H9 (cell line): ENCODE measurements around the gene BLMH. TPM values are rescaled to one million over a fixed set of nuclear protein-coding genes. Genes with fewer than 3 reads are reported as not detected.

Source experiments
- DNase-seq: peaks from one replicate; pipeline ENCODE4 v3.0.0-alpha.2; 2017
- H2AFZ ChIP-seq: one replicate; pipeline ENCODE4 v1.6.1; 2013; ENCODE audit warnings: mild to moderate bottlenecking, low read length, control low read depth, moderate library complexity
- H2AK5ac ChIP-seq: 2 replicates; pipeline ENCODE4 v1.6.1; 2013; ENCODE audit warnings: low read length, control low read depth, mixed read lengths; ENCODE audit not compliant: insufficient read length
- H2BK120ac ChIP-seq: one replicate; pipeline ENCODE4 v1.6.1; 2013; ENCODE audit warnings: low read depth, mild to moderate bottlenecking, low read length, control low read depth, inconsistent platforms; ENCODE audit not compliant: poor library complexity, severe bottlenecking
- H2BK12ac ChIP-seq: 2 replicates; pipeline ENCODE4 v1.6.1; 2013; ENCODE audit warnings: low read length, control low read depth, mixed read lengths, low read depth; ENCODE audit not compliant: insufficient read length
- H2BK15ac ChIP-seq: 2 replicates; pipeline ENCODE4 v1.6.1; 2013; ENCODE audit warnings: low read depth, low read length, control low read depth
- H2BK20ac ChIP-seq: one replicate; pipeline ENCODE4 v1.6.1; 2013; ENCODE audit warnings: low read depth, mild to moderate bottlenecking, low read length, control low read depth, inconsistent platforms; ENCODE audit not compliant: poor library complexity, severe bottlenecking
- H2BK5ac ChIP-seq: 2 replicates; pipeline ENCODE4 v1.6.1; 2013; ENCODE audit warnings: low read length, control low read depth, mixed read lengths; ENCODE audit not compliant: insufficient read length
- H3K14ac ChIP-seq: 2 replicates; pipeline ENCODE4 v1.6.1; 2013; ENCODE audit warnings: low read length, control low read depth; ENCODE audit not compliant: insufficient read depth
- H3K18ac ChIP-seq: 2 replicates; pipeline ENCODE4 v1.6.1; 2013; ENCODE audit warnings: low read depth, mild to moderate bottlenecking, mixed read lengths, low read length, control low read depth; ENCODE audit not compliant: insufficient read length
- H3K23ac ChIP-seq: 2 replicates; pipeline ENCODE4 v1.6.1; 2013; ENCODE audit warnings: low read length, control low read depth, mixed read lengths, low read depth; ENCODE audit not compliant: insufficient read length
- H3K23me2 ChIP-seq: 2 replicates; pipeline ENCODE4 v1.6.1; 2013; ENCODE audit warnings: low read depth, mild to moderate bottlenecking, mixed read lengths, low read length, control low read depth; ENCODE audit not compliant: insufficient read length, poor library complexity, severe bottlenecking
- H3K27ac ChIP-seq: 2 replicates; pipeline ENCODE4 v1.5.1; 2013; ENCODE audit warnings: low read length, control low read depth, mixed read lengths, low read depth; ENCODE audit not compliant: insufficient read length
- H3K27me3 ChIP-seq: 2 replicates; pipeline ENCODE4 v1.6.1; 2013; ENCODE audit warnings: low read length, control low read depth, inconsistent platforms; ENCODE audit not compliant: insufficient read depth
- H3K4ac ChIP-seq: 2 replicates; pipeline ENCODE4 v1.6.1; 2013; ENCODE audit warnings: low read depth, mild to moderate bottlenecking, control low read depth, inconsistent platforms, low read length, moderate library complexity
- H3K4me1 ChIP-seq: 2 replicates; pipeline ENCODE4 v1.6.1; 2013; ENCODE audit warnings: low read length, control low read depth, inconsistent platforms; ENCODE audit not compliant: insufficient read depth
- H3K4me2 ChIP-seq: 2 replicates; pipeline ENCODE4 v1.6.1; 2013; ENCODE audit warnings: low read length, control low read depth, mixed read lengths; ENCODE audit not compliant: insufficient read length, insufficient read depth
- H3K56ac ChIP-seq: 2 replicates; pipeline ENCODE4 v1.6.1; 2013; ENCODE audit warnings: low read depth, mild to moderate bottlenecking, mixed read lengths, low read length, control low read depth; ENCODE audit not compliant: insufficient read length
- H3K79me1 ChIP-seq: 2 replicates; pipeline ENCODE4 v1.6.1; 2013; ENCODE audit warnings: low read depth, mild to moderate bottlenecking, moderate library complexity, low read length, control low read depth, inconsistent platforms; ENCODE audit not compliant: insufficient read depth, poor library complexity, severe bottlenecking
- H3K79me2 ChIP-seq: 2 replicates; pipeline ENCODE4 v1.6.1; 2013; ENCODE audit warnings: low read length, control low read depth, inconsistent platforms; ENCODE audit not compliant: insufficient read depth
- H3K9ac ChIP-seq: 2 replicates; pipeline ENCODE4 v1.6.1; 2013; ENCODE audit warnings: low read length, control low read depth, mixed read lengths; ENCODE audit not compliant: insufficient read length; ENCODE audit errors: extremely low read depth
- H3K9me3 ChIP-seq: one replicate; pipeline ENCODE4 v1.6.1; 2013; ENCODE audit warnings: low read depth, low read length, inconsistent platforms; ENCODE audit not compliant: control insufficient read depth
- H3T11ph ChIP-seq: one replicate; pipeline ENCODE4 v1.6.1; 2013; ENCODE audit warnings: mild to moderate bottlenecking, low read length, control low read depth, inconsistent platforms
- H4K20me1 ChIP-seq: one replicate; pipeline ENCODE4 v1.6.1; 2013; ENCODE audit not compliant: control insufficient read depth, insufficient read length, insufficient read depth
- H4K5ac ChIP-seq: 2 replicates; pipeline ENCODE4 v1.6.1; 2013; ENCODE audit warnings: low read depth, mild to moderate bottlenecking, mixed read lengths, low read length, control low read depth; ENCODE audit not compliant: insufficient read length
- H4K8ac ChIP-seq: replicated peaks from 2 replicates; pipeline ENCODE4 v1.6.1; 2013; ENCODE audit warnings: low read length, control low read depth, mixed read lengths, low read depth; ENCODE audit not compliant: insufficient read length
- H4K91ac ChIP-seq: 2 replicates; pipeline ENCODE4 v1.6.1; 2013; ENCODE audit warnings: low read depth, mild to moderate bottlenecking, moderate library complexity, mixed read lengths, low read length, control low read depth; ENCODE audit not compliant: insufficient read length
- H3K27ac Mint-ChIP-seq, 3 experiments: 2 replicates in 2 of 3; 3 replicates in 1 of 3; pipeline ENCODE4 v1.8.0; 2020 to 2021; ENCODE audit warnings: mixed read lengths in 3 of 3, mild to moderate bottlenecking in 1 of 3, moderate library complexity in 1 of 3
- H3K27me3 Mint-ChIP-seq: 2 replicates; pipeline ENCODE4 v1.8.0; 2021; ENCODE audit warnings: low read depth, mild to moderate bottlenecking, moderate library complexity, mixed read lengths
- H3K36me3 Mint-ChIP-seq, 3 experiments: 2 replicates in 2 of 3; 3 replicates in 1 of 3; pipeline ENCODE4 v1.8.0; 2020 to 2021; ENCODE audit warnings: low read depth in 3 of 3, mixed read lengths in 3 of 3; ENCODE audit not compliant: insufficient read depth in 1 of 3
- H3K4me1 Mint-ChIP-seq, 2 experiments: 2 replicates each; pipeline ENCODE4 v1.8.0; 2020; ENCODE audit warnings: mixed read lengths in 2 of 2
- H3K4me3 Mint-ChIP-seq, 2 experiments: 2 replicates in 1 of 2; 3 replicates in 1 of 2; pipeline ENCODE4 v1.8.0; 2020 to 2021; ENCODE audit warnings: mild to moderate bottlenecking in 2 of 2, mixed read lengths in 2 of 2, moderate library complexity in 1 of 2
- H3K9me3 Mint-ChIP-seq, 2 experiments: 2 replicates in 1 of 2; 3 replicates in 1 of 2; pipeline ENCODE4 v1.8.0; 2020; ENCODE audit warnings: mild to moderate bottlenecking in 2 of 2, mixed read lengths in 2 of 2, moderate library complexity in 1 of 2
- CTCF ChIP-seq: fragments of 200-600 bp; sonication (generic); conservative IDR thresholded peaks from 3 replicates; pipeline ENCODE4 v1.8.0; 2021; ENCODE audit warnings: antibody characterized with exemption, mild to moderate bottlenecking
- WGBS: extraction: QIAGEN DNeasy Blood & Tissue Kit; methylation state at CpG from one replicate; pipeline ENCODE4 v1.1.7; 2013; ENCODE audit warnings: missing lambda C conversion rate, low lambda C conversion rate, mixed read lengths; ENCODE audit not compliant: insufficient read length; ENCODE audit errors: extremely low coverage; 5-methylcytosine and 5-hydroxymethylcytosine counted together
- total RNA-seq: library from RNA; stranded (reverse); gene quantifications from 2 replicates; pipeline ENCODE4 v1.2.1, GENCODE V29; 2021

Gene BLMH
- total RNA-seq, 1 experiment from 2014 or later = 74.7 TPM

- Histone ChIP-seq H3K79me2 (no peaks in the 10 kb centered on the region), H3K23ac (no peak overlapping the region), H3K4ac (no peak overlapping the region), H3K27ac (no peak overlapping the region), H4K5ac (no peak overlapping the region), H3K23me2 (no peaks in the 10 kb centered on the region), H3K14ac (no peak overlapping the region), H2AK5ac (no peak overlapping the region), H3T11ph (no peak overlapping the region), H2BK12ac (no peak overlapping the region), H4K8ac (no peak overlapping the region), H3K9ac (no peak overlapping the region), H2BK120ac (no peak overlapping the region), H4K20me1 (no peaks in the 10 kb centered on the region), H3K27me3 (no peaks in the 10 kb centered on the region; the same call in 1 of the 2 replicates), H3K56ac (no peak overlapping the region), H3K79me1 (no peaks in the 10 kb centered on the region), H2BK5ac (no peak overlapping the region), H2BK15ac (no peak overlapping the region), H3K4me1 (no peaks in the 10 kb centered on the region), H3K4me2 (no peak overlapping the region), H4K91ac (no peak overlapping the region), H2BK20ac (no peak overlapping the region), H3K18ac (no peak overlapping the region), H2AFZ (no peak overlapping the region), H3K9me3 (no peaks in the 10 kb centered on the region)
- peaks cover 7 to 19% (median 12%) of the 10 kb centered on the region in 3 experiments; a peak in 6 of 7 replicates for H3K36me3 Mint-ChIP-seq
- H3K27me3 Mint-ChIP-seq = peaks cover 17% of the 10 kb centered on the region
- no peak for TF ChIP-seq CTCF
- peaks cover 8 to 15% of the 10 kb centered on the region in 2 experiments for H3K4me1 Mint-ChIP-seq
- WGBS = no CpG with 5 or more reads among the region's 8 CpGs
- no peak for DNase-seq
- H3K27ac Mint-ChIP-seq = no peak overlapping the region
- peaks cover 9 to 11% of the 10 kb centered on the region in 2 experiments for H3K9me3 Mint-ChIP-seq
- no peak overlapping the region for H3K4me3 Mint-ChIP-seq
These were observed 48.2 kb downstream of the BLMH start for GRCh38 chr17:30243568-30243967.
